HUDEP-2 (cell line): ENCODE data around the gene C10orf95.

Experiments
- DNase-seq, 76 experiments: peaks; one replicate each; lab custom pipeline; 2025; ENCODE audit not compliant: unreplicated experiment in 76 of 76; lab: John Stamatoyannopoulos, UW

The C10orf95 gene

DNA sequence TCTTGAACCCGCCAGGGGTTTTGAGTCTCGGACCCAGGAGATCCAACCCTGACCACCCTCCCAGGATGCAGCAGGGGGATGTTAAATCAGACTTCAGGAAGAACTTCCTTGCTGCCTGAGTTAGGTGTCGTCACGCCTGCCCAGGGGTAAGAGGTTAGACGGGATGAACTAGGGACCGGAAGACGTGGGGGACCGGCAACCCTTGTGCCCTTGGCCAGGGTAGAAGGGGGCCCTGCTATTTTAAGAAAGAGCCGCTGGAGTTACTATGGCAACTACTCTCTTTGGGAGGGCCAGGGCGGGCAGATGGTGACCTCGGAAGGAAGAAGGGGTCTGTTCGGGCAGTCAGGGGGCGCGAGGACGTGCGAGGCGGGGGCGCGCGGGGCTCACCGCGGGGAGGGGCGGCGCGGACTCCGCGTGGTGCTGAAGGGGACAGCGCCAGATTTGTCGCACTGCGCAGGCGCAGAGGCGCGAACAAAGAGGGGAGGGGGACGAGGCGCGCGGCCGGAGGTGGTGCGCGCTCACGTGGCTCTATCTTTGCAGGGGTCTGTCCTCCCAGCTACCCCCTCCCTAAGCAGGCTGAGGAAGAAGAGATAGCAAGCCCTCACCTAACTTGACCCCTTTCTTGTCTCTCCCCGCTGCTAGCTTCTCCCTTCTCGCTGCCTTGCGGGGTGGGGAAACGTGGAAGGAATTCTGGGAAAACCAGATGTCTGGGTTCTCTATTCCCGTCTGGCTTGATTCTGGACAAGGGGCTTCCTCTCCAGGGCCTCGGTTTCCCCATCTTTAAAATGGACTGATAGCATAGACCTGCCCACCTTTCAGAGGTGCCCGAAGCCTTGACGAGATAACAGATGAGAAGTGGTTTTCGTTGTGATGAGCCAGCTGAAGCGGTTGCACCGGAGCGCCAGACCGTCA lies 31.8 kb downstream of the C10orf95 start:
- DNase-seq = peak in 44 of 76 experiments; percentile 6 to 65 (median 42)

- DNase-seq = no peak
Observed at GRCh38 chr10:102418622-102419268, 32.6 kb downstream of the C10orf95 start, which contains the start of gene PSD. PSD (minus strand) TSS chr10:102418785; CDS start chr10:102417038, 1,747 bp downstream.

DNA sequence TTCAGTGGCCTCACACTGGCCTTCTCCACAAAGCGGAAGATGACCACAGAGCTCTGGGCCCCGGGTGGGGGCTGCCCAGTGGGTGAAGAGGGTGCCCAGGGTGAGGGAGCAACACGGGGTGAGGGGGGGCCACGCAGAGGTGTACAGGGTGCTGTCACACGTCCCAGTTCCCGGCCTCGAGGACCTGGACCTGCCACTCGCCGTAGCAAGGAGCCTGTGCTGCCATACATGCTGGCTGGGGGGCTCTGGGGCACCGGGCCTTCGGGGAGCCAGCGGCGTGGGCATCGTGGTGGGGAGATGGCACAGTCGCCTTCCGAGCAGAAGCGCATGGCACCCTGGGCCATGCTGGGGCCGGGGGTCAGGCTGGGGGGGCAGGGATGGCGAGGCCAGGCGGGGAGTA lies 34.6 kb downstream of the C10orf95 start:
- DNase-seq = no peak

GRCh38 chr10:102416283-102416682 lies 35.1 kb downstream of the C10orf95 start:
- DNase-seq = no peak

DNA sequence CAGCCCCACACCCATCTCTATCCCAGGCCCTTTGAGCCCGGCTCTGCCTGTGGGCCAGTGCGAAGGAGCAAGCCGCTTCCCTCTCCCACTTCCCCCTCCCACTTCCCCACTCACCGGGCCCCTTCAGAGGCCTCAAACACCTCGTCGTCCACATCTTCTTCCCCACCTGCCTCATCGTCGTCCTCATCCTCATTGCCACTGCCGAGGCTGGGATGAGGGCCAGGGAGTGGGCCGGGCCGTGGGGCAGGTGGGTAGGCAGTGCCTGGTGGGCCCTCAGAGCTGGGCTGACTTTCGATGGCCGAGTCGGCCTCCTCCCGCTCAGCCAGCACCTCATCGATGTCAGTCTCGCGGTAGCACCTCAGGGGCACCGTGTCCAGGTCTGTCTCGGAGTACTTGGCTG lies 36.6 kb downstream of the C10orf95 start:
- DNase-seq = no peak

- no peak for DNase-seq
Observed at GRCh38 chr10:102413806-102414561, 37.4 kb downstream of the C10orf95 start.

- no peak for DNase-seq
Observed at GRCh38 chr10:102413053-102413705, 38.2 kb downstream of the C10orf95 start.

GRCh38 chr10:102412293-102412692 lies 39.0 kb downstream of the C10orf95 start:
- DNase-seq = no peak

- no peak for DNase-seq
Observed at GRCh38 chr10:102411341-102412255, 39.7 kb downstream of the C10orf95 start.

DNA sequence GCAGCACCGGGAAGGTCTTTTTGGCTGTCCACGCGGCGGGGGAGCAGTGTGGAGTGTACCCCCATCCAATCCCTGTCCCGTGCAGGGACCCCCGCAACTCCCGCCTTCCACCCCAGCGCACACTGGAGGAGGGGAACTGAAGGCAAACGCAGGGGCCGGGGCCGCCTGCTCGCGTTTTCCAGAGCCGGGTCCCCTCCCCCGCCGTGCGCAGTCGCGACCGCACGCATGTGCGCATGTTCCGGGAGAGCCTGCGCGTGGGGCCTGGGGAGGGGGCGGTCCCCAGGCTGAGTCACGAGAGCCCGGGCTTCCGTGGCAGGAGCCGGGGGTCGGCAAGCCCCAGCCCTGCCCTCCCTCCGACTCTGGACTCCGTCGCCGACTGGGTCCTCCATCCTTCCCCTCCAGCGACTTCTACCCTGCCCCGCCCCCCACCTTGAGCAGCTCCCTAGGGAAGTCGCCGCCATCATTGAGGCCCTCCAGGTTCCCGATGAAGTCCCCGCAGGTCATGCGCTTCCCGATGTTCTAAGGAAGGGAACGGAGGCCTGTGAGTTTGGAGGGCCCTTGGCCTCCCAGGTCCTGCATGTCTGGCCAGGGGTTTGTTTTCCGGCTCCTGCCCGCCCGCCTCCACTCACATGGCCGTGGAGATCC lies 40.8 kb downstream of the C10orf95 start:
- DNase-seq = no peak

DNA sequence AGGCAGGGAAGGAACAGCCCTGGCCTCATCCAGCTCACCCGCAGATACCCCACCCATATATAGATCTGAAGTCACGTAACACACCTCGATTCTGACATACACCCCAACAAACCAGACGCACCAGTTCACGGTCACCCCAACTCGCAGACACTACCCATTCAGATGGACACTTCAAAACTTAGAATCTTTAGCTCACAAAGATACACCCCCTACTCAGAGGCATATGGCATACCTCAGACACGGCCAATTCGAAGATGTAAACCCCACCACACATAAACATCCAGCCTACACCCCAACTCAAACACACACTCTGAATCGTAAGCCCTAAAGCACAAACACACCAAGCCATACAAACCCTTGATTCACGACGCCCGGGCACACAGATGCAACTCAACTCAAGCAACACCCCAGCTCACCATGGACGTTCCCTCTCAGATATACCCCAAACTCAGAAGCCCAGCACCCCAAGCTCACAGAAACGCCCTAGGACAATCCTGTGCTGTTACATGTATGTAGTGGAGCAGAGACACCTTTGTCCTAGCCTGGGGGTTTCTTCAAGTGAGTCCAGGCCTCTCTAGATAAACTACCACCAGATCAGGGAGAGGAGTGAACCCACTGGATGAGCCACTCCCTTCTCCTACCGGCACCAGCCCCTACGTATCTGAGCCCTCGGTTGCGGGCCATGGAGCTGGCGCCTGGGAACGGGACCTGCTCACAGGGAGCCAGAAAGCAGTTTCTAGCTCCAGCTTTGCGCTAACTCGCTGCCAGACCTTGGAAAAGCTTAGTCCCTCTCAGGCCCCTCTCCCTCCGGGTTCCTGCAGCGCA lies 41.5 kb downstream of the C10orf95 start:
- DNase-seq = no peak

DNA sequence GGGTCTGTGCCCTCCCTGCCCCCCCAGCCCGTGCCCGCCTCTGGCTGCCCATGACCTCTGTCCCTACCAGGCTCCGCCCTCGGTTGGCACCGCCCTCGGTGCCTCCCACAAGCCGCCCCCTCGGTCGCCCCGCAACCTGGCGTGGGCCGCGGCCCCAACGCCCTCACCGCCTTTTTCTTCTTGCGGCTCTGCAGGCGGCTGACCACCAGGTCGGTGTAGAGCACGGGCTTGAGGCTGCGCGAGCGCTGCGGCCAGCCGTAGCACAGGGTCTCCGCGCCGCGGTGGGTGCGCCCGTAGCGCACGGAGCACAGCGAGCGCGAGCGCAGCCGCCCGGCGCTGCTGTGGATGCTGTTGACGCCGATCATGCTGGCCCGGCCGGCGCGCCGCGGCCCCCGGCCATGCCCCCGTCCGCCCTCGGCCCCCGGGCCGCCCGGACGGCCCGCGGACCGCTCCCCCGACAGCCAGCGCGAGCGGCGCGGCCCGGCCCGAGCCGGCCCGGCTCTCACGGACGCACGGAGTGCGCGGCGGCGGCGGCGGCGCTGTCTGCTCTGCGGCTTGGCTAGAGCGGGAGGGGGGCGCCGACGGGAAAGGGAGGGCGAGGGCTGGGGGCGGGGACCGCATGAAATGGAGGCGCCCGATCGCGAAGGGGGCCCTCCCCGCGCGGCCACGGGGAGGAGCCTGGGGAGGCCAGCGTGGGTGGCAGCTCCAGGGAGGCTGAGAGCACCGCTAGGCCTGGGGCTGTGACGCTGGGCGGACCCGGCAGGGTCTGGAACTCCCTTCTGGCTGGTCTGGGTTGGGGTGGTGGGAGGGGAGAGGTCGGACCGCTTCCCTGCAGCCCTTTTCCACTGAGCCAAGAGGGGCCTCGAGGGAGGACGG lies 42.4 kb downstream of the C10orf95 start:
- peak in 7 of 76 experiments; percentile 8 to 22 (median 12) for DNase-seq

GRCh38 chr10:102408131-102408727 lies 43.1 kb downstream of the C10orf95 start:
- DNase-seq = no peak

GRCh38 chr10:102407425-102408130 lies 43.8 kb downstream of the C10orf95 start:
- no peak for DNase-seq

DNA sequence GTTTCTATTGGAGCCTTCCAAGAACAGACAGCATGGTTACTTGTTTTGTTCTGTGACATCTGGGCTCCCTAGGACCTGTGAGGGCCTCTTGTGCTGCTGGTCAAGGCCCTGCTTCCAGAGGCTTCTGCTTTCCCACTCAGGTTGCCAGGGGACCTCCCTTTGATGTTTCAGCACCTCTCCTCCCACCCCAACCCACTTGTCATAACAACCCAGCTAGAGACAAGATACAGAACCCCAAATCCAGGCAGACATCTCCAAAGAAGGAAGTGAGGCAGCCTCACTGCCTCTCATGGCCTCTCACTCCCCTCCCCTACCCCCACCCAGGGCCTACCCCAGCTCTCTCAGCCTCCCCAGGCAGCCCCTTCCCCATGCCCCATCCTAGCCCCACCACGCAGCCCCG lies 44.5 kb downstream of the C10orf95 start:
- DNase-seq = no peak

DNA sequence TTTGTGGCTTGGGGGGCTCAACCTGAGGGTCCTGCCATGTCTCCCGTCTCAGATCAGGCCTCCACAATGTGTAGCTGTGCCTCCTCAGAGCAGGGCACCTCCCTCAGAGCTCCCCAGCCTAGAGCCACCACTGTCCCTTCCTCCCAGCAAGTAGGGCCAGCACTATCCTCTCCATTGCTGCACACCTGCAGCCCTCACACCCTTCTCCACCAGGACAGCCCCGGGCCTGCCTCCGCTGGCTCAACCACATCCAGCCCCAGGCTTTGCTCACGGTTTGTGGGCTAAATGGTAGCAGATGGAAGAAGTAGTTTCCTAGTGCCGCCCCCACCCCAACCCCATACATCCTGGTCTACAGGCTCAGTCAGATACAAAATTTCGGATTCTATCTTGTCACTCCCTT lies 45.7 kb downstream of the C10orf95 start:
- no peak for DNase-seq
